Right lobe of liver (tissue), 6 donors: Measurements from ENCODE around the gene STK24. TPM values are rescaled to one million over a fixed set of nuclear protein-coding genes. Genes with fewer than 3 reads are reported as not detected.

Experiments
- ATAC-seq, 4 donors: fragments of 200-7000 bp; cut with Tn5 transposase; one replicate each; pipeline ENCODE4 v1.9.1; 2020; ENCODE audit warnings: mild to moderate bottlenecking in 4 of 4, moderate library complexity in 4 of 4
- DNase-seq, 3 donors: peaks; one replicate each; pipeline ENCODE4 v3.0.0-alpha.2; 2020
- H3K27ac ChIP-seq, 3 donors: fragments of 200-600 bp; one replicate each; pipeline ENCODE4 v1.8.0; 2022
- H3K27me3 ChIP-seq, 2 donors: fragments of 200-600 bp; one replicate each; pipeline ENCODE4 v1.8.0; 2022
- H3K36me3 ChIP-seq, 4 donors: fragments of 200-600 bp; sonication (generic) in 1 of 4; one replicate each; pipeline versions ENCODE4 v1.5.1 to v1.8.0; 2017 to 2022; ENCODE audit warnings: control low read depth in 1 of 4
- H3K4me1 ChIP-seq, 4 donors: fragments of 200-600 bp; sonication (generic) in 1 of 4; one replicate each; pipeline versions ENCODE4 v1.5.1 to v1.8.0; 2017 to 2022; ENCODE audit warnings: control low read depth in 1 of 4
- H3K4me3 ChIP-seq, 3 donors: fragments of 200-600 bp; one replicate each; pipeline ENCODE4 v1.8.0; 2022
- H3K9me3 ChIP-seq, 4 donors: fragments of 200-600 bp; sonication (generic) in 1 of 4; one replicate each; pipeline versions ENCODE4 v1.5.1 to v1.8.0; 2017 to 2022; ENCODE audit warnings: control low read depth in 1 of 4
- CTCF ChIP-seq, 4 donors: fragments of 200-600 bp in 3 of 4; fragments of 450-650 bp in 1 of 4; IDR thresholded peaks; one replicate each; pipeline versions ENCODE4 v1.5.1 to v1.8.0; 2016 to 2022; ENCODE audit warnings: antibody characterized with exemption in 4 of 4, mild to moderate bottlenecking in 2 of 4
- POLR2A ChIP-seq: fragments of 450-650 bp; IDR thresholded peaks from one replicate; pipeline ENCODE4 v1.6.1; 2017; ENCODE audit warnings: antibody characterized with exemption, mild to moderate bottlenecking
- WGBS: methylation state at CpG from one replicate; pipeline ENCODE4 v1.1.6; 2018; ENCODE audit warnings: low coverage, low lambda C conversion rate; ENCODE audit not compliant: insufficient coverage; ENCODE audit errors: missing lambda C conversion rate; 5-methylcytosine and 5-hydroxymethylcytosine counted together
- intact Hi-C, 2 donors: fragments of 100-400 bp; cut with DNase I; formaldehyde crosslinking; loops; one replicate each; pipeline versions ENCODE4 v1.11.2 to v1.14.1; 2022
- total RNA-seq, 6 experiments: library from RNA; depleted of rRNA in 2 of 6; stranded (reverse); fragments of >200 nt in 2 of 6; fragmentation: NEBNext Ultra II Directional in 3 of 6; extraction: Animal tissue kit (Norgen Biotek cat#: 25700) in 3 of 6; gene quantifications; one replicate each; pipeline versions ENCODE4 v1.1.0 to v1.2.4, GENCODE V29; 2016 to 2023
- donor health status: DM: no; HTN: yes; CAD: no.
- donor health status: DM: no; HTN: no; CAD: no.
- donor health status: DM: no; HTN: no; CAD: no.
- donor health status: DM: no; HTN: yes; CAD: no.
- donor health status: DM: no; HTN: yes; CAD: no.

The STK24 gene
- total RNA-seq, 6 experiments from 2014 or later: 14.8 to 40.8 (median 28.6) TPM

DNA sequence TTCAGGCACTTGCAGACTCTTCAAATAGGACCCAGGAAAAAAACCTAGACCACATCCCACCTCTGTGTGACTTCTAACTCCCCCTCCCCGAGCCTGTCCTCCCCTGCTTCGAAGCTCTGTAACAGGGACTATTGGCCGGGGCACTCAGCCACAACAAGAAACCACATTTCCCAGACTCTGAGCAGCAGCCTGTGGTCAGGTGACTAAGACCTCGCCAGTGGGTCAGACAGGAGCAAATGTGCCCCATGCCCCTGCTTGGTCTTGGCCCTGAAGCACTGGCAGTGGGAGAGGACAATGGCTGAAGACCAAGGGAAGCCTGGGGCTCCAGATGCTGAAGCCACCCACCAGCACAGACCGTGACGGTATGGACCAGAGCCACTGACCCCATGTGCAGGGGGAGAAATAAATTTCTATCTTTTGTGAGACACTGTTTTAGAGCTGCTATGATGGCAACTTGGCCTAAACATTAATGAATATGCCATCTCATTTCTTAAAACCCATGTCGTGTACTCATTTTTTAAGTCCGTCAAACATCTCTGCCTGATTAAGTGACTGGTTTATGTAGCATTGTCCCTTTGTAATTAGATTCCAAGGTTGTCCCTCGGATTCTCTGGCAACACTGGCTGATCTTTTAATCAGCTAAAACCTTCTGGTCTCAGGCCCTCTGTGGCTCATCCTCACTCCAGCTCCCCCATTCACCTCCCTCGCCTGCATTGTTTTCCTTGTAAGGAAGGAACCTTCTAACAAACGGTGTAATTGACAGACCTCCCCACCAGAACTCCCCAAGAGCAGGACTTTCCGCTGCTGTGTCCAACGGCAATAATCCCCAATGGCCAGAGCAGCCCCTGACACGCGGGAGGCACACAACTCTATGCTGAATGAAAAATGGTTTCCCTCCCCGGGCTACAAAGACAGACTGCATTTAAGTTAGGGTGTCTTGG lies 98.4 kb downstream of the STK24 start:
- 82% methylated on average over 9 of the region's 16 CpGs for WGBS
- H3K4me3 ChIP-seq: no peak overlapping the region
- H3K9me3 ChIP-seq: no peaks in the 10 kb centered on the region
- no peak for DNase-seq
- H3K4me1 ChIP-seq: peaks cover 0 to 81% (median 34%) of the 10 kb centered on the region in 4 donors
- no peak for TF ChIP-seq CTCF (IDR thresholded peaks at IDR 0.05)
- TF ChIP-seq POLR2A: no peak
- H3K27me3 ChIP-seq: no peaks in the 10 kb centered on the region
- intact Hi-C loops: no loop called here
- ATAC-seq: no peak
- no peaks in the 10 kb centered on the region for H3K36me3 ChIP-seq
- H3K27ac ChIP-seq: no peak overlapping the region

GRCh38 chr13:98476538-98476966 lies 100.4 kb downstream of the STK24 start:
- Histone ChIP-seq H3K4me3 (no peak overlapping the region), H3K27me3 (no peaks in the 10 kb centered on the region), H3K4me1 (peaks cover 0 to 70% (median 25%) of the 10 kb centered on the region in 4 donors), H3K27ac (peak overlapping the region; percentile 64 to 81 (median 77)), H3K36me3 (no peaks in the 10 kb centered on the region), H3K9me3 (no peaks in the 10 kb centered on the region)
- DNase-seq (peak; percentile 92 to 97 (median 95)), ATAC-seq (peak; percentile 80 to 92 (median 86))
- intact Hi-C loops: no loop called here
- WGBS: 10% methylated on average over 7 of the region's 13 CpGs
- no peak for TF ChIP-seq CTCF (IDR thresholded peaks at IDR 0.05)
- peak; percentile 26 for TF ChIP-seq POLR2A

DNA sequence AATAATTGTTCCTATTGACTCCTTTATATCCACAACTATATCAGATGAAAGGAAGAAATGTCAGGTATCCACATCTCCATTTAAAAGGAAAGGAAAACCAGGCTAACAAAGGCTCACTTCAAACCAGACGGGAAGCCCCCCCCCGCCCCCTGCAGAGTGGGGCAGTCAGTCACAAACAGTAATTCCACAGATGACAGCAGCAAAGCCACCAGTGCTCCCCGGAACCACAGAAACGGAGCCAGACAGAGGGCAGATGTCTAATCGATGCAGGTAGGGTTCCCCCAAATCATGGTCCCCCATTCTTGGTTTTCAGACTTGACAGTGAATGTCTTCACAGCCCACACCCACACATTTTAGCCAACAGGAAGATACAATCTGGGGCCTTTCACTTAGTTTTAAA lies 100.8 kb downstream of the STK24 start:
- intact Hi-C loops: no loop called here
- ATAC-seq: no peak
- Histone ChIP-seq H3K4me3 (no peak overlapping the region), H3K4me1 (peaks cover 0 to 66% (median 23%) of the 10 kb centered on the region in 4 donors), H3K27me3 (no peaks in the 10 kb centered on the region), H3K36me3 (peaks cover 0 to 2% (median 0%) of the 10 kb centered on the region in 4 donors), H3K27ac (peak overlapping the region; percentile 64 to 81 (median 77)), H3K9me3 (no peaks in the 10 kb centered on the region)
- DNase-seq: no peak
- WGBS: 24% methylated on average over 5 of the region's 5 CpGs
- no peak for TF ChIP-seq CTCF (IDR thresholded peaks at IDR 0.05)
- TF ChIP-seq POLR2A: no peak

- no peak overlapping the region for H3K4me3 ChIP-seq
- DNase-seq (no peak), ATAC-seq (peak in 3 of 4 donors; percentile 2 to 20 (median 10))
- peaks cover 0 to 7% (median 0%) of the 10 kb centered on the region in 4 donors for H3K36me3 ChIP-seq
- 41% methylated on average over 12 of the region's 13 CpGs for WGBS
- peaks cover 0 to 64% (median 23%) of the 10 kb centered on the region in 4 donors for H3K4me1 ChIP-seq
- no peaks in the 10 kb centered on the region for H3K27me3 ChIP-seq
- no peaks in the 10 kb centered on the region for H3K9me3 ChIP-seq
- intact Hi-C loops: no loop called here
- H3K27ac ChIP-seq: peak overlapping the region; percentile 22 to 81 (median 77)
- TF ChIP-seq POLR2A: no peak
- no peak for TF ChIP-seq CTCF (IDR thresholded peaks at IDR 0.05)
These were observed 101.4 kb downstream of the STK24 start for GRCh38 chr13:98475522-98475921.
